ENCODE measurements around the gene TMEM45A.
"Not testable (repeated sequence)": the region's sequence is repeated elsewhere in the genome, so short reads cannot be mapped to it uniquely, and the experiment has no call there.

DNA sequence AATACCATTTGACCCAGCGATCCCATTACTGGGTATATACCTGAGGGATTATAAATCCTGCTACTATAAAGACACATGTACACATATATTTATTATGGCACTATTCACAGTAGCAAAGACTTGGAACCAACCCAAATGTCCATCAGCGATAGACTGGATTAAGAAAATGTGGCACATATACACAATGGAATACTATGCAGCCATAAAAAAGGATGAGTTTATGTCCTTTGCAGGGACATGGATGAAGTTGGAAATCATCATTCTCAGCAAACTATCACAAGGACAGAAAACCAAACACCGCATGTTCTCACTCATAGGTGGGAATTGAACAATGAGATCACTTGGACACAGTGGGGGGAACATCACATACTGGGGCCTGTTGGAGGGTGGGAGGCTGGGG, 45.4 kb upstream of the TMEM45A start:
- not testable (repeated sequence) for TF ChIP-seq CTCF, POLR2A (IDR thresholded peaks at IDR 0.05)
